ENCODE measurements around the gene HEATR1.

The HEATR1 gene

DNA sequence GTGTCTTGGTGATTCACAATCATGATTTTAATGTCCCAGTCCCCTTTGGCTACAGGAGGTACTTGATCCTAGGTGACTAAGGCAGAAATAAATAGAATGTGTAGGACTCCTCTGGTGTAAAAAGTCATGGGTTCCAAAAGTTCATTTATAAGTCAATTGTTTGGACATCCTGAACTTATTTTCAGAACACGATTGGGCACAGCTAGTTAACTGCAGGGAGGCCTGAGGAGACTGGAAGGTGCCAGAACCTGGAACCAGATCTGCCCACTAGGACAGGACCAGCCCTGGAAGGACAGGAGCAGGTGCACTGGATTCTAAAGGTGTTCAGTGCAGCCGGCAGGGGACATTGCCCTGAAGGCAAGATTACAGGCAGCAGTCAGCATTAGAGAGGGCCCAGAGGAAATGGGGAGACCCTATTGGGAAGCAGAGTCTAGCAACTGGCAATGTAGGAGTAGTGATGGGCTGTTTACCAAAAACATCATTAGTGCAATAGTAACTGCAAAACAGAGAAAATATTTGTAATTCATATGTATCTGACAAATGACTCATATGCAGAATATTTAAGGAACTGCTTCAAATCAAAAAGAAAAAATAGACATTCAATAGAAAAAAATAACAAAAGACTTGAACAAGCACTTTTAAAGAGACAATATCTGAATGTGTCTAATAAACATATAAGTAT lies 23.6 kb upstream of the HEATR1 start:
- no peak overlapping the region for H3K27ac ChIP-seq
- no peak for TF ChIP-seq CTCF (conservative IDR thresholded peaks at IDR 0.05)

DNA sequence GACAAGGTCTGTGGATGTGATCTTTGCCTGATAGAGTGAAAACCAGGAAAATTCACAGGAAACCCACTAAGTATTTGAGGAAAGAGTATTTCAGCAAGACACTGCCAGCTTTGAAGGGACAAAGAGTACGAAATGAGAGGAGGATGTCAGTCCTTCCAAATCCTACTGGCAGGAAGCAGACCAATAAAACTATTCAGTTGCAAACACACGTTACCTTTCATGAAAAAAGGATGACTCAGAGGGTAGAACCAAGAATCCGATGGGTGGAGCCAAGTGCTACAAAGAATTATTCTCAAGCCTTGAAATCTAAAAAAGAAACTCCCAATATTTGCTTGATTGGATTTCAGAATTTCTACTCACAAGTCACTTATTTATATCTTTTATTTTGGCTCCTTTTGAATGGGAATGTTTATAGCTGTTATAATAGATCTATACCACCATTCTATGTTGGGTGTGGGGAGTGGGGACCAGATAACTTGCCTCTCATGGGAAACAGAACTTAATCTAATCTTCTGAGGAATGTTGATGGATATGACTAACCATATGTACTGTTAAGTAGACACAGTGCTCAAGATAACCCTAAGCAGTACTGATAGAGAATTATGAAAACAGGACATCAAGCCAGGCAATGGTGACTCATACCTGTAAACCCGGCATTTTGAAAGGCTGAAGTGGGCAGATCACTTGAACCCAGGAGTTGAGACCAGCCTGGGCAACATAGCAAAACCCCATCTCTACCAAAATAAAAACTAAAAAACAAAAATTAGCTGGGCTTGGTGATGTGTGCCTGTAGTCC lies 19.3 kb upstream of the HEATR1 start:
- H3K27ac ChIP-seq = no peak overlapping the region
- no peak for TF ChIP-seq CTCF (conservative IDR thresholded peaks at IDR 0.05)

DNA sequence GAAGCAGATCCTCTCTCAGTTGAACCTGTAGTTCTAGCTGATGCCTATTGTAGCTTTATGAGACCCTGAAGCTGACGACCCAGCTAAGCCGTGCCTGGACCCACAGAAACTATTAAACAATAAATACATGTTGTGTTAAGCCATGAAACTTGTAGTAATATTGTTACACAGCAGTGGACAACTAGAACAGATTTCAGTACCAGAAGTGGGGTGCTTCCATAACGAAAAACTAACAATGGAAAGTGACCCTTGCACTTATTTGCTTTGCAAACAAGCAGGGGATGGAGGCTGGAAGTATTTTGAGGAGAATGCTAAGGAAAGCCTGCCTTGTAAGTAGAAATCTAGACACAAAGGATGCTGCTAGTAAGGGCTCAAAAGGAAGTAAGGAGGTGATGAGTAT lies 18.1 kb upstream of the HEATR1 start:
- no peak for TF ChIP-seq CTCF (conservative IDR thresholded peaks at IDR 0.05)
- H3K27ac ChIP-seq = no peak overlapping the region

DNA sequence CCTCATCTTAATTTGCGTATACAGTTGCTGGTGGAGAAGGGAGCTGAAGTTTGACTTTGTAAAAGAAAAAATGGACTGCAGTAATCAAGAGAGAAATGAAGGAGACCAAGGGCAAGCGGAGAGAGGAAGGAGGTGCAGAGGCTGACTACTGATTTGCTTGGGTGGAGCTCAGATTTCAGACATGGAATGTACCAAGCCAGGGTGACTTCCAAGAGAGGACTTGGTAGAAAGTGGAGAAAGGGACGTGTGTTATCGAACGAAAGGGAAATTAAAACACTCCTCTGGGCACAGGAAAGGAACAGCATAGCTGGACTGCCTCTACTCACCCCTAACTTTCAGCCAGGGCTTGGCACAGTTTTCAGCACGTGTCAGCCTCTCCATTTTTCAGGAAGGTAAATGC lies 15.1 kb upstream of the HEATR1 start:
- no peak overlapping the region for H3K27ac ChIP-seq
- TF ChIP-seq CTCF (conservative IDR thresholded peaks at IDR 0.05) = no peak

GRCh38 chr1:236618507-236618906 lies 14.2 kb upstream of the HEATR1 start:
- TF ChIP-seq CTCF (conservative IDR thresholded peaks at IDR 0.05) = no peak
- H3K27ac ChIP-seq = no peak overlapping the region

DNA sequence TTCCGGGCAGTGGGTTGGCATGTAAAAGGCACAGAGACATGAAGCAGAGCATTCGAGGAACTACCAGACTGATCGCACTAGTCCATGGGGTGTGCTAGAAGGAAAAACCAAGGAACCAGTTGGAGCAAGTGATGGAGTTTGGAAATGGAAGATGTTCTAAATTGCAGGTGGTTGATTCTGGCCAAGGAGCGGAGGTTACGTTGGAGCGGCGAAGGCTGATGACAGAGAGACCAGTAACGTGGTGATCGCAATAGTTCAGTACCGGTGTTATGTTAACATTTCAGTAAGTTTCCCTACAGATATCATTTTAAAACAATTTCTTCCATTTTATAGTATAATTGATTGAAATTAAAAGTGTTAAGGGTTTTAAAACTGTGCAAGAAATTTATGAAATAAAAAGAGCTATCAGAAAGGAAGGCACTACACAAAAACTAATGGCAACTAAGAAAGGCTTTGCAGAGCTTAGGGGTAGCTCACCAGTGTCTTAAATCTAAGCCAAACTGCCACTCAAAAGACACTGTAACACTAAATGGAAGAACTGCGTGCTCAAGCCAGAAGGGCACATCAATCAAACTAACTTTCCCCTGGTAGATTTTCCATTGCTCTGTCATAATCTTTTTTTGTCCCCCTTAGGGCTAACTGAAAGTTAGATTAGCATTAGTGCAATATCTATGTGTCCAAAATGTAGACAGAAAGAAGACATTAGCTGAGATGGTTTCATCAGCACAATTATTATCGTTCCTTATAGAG lies 11.3 kb upstream of the HEATR1 start:
- H3K27ac ChIP-seq = no peak overlapping the region
- no peak for TF ChIP-seq CTCF (conservative IDR thresholded peaks at IDR 0.05)

GRCh38 chr1:236612349-236612748 lies 8.0 kb upstream of the HEATR1 start:
- no peak for TF ChIP-seq CTCF (conservative IDR thresholded peaks at IDR 0.05)
- H3K27ac ChIP-seq = no peak overlapping the region

All from VCaP (cell line).